Daoy (cell line): ENCODE results near the gene TMEM120A. TPM values are rescaled to one million over a fixed set of nuclear protein-coding genes. Genes with fewer than 3 reads are reported as not detected.

Experiments used
- DNase-seq: peaks from one replicate; pipeline ENCODE4 v3.0.0-alpha.2; 2015; ENCODE audit warnings: low read depth
- total RNA-seq: library from RNA; depleted of rRNA; stranded (reverse); fragments of >200 nt; shearing (Covaris generic); gene quantifications from 2 replicates; pipeline ENCODE4 v1.2.3, GENCODE V29; 2014

TMEM120A gene
- total RNA-seq, 1 experiment from 2014 or later: 5.5 TPM

DNA sequence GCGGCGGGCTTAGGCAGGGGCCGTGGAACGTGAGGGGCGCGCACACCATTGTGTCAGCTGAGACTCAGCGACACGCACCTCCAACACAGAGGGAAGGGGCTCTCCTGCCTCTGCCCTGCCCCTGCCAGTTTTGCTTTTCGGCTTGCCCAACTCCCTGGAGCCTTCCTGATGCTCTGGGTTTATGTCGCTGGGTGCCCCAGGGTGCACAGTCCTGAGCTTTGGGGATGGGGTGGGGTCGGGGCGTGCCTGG is 13.3 kb downstream of the TMEM120A start:
- DNase-seq: no peak

DNA sequence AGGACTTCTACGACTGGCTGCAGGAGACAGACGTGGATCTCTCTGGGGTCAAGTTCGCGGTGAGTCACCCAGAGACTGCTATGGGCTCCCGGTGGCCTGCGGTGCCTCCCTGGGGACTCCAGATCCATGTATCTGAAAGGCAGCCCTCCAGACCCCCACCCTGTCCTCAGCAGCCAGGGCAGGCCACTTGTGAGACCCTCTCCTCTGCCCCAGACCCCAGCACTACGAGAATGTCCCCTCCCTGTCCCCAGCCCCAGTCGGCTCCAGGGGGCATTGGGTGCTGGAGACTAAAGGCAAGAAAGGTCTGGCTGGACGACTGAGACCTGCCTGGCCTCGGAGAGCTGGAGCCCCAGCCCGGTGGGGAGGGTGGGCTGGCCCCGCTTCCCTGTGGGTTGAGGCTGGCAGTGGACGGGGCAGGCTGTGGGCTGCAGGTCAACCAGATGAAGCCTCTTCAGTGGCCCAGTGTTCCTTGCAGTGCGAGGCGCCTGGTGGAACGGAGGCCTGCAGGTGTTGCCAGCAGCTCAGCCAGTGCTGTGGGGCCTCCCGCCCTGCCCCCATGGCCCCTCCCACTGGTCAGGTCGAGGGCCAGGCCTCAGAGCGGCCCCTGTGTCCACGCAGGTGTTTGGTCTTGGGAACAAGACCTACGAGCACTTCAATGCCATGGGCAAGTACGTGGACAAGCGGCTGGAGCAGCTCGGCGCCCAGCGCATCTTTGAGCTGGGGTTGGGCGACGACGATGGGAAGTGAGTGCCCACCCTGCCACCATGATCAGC is 13.8 kb downstream of the TMEM120A start:
- no peak for DNase-seq

DNA sequence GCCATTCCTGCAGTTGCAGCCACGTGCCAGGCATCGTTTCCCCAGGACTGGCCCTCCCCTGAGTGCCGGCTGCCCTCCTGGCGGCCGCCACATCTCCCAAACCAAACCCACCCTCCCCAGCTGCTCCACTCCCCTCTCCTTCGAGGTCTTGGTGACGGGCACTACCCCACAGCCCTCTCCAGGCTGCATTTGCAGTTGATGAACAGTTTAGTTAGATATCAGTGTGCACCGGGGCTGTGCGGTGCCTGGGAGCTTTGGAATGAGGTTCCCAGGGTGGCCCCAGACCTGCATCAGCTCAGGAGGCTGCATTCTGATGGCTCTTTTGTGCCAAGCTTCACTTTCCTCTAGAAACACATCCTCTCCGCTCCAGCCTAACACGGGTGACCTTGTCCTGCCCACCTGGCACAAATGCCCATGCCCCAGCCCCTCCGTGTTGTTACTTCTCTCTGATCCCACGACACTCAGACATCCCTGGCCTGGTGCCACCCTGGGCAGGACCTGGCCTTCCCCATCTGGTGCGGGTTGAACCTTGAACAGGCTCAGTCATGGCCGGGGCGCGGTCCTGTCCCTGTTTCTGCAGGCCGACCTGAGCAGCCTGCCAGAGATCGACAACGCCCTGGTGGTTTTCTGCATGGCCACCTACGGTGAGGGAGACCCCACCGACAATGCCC is 14.5 kb downstream of the TMEM120A start:
- no peak for DNase-seq

DNA sequence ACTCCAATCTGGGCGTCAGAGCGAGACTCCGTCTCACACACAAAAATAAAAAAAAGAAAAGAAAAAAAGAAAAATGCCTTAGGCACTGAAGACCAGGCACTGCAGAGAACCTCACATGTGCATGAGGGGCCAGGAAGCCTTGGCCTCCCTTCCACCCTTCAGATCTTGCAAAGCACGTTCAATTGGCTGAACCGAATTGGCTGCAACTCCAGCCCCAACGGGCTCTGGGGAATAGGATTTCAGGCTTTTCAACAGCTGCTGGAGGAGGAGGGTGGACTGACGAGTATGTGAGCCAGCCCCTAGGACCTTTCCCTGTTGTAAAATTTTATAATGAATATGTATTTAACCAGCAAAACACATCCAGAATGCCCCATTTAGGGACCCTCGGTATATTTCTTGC is 16.7 kb downstream of the TMEM120A start:
- no peak for DNase-seq

DNA sequence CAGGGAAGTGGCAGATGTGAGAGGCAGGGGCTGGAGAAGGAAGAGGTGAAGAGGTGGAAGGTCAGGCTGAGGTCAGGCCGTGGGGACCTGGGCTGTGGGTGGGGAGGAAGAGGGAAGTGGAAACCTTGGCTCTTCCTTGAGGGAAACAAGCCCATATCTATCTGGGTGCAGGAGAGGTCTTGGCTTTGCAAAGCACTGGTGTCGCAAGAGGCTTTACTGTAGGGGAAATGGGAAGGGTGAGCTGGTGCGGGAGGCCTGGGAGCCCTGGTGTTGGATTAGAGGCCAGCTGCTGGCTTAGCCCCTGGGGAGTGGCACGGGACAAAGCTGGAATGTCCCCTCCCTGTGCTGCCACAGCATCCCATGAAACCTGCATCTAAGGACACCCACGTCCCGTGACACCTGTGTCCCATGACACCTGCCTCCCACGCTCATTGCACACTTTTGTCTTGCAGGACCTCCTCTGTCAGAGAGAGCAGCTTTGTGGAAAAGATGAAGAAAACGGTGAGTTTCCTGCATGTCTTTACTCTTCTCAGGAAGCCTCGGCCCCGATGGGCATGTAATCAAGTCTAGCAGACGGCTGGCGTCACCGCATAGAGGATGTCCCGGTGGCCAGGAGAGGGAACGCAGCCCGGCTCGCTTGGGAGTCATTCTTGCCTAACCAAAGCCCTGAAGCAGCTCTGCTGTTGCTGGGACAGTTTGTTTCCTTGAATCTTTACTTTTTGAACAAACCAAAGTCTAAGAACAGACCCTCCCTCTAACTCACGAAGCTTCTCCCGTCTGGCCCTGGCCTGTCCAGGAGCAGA is 22.2 kb downstream of the TMEM120A start:
- no peak for DNase-seq

DNA sequence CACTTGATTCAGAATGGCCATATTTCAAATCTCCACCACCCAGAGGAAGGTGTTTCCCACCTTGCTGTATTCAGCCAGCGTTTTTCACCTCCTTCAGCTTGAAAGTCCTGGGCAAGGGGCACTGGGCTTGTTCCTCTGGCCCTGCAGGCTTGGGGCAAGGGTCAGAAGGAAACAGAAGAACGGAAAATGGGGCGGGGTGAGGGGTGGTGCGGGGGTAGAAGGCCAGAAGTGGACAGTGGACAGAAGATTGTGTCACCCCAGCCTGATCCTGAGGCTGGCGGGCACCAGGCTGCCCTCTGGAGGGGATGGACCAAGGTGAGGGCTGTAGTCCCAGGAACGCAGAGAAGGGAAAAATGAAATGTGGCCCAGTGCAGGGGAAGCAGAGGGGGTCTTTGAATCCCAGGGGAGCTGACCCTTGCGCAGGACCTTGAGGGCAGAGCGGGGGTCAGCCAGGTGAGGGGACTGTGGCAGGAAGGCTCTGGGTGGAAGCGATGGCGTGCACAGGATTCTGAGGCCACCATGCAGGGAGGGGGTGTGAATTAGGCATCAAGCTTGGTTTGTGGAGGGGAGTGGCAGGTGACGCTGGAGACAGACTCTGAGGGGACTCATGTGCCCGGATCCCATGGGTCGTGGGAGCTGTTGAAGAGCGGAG is 23.0 kb downstream of the TMEM120A start:
- DNase-seq: no peak

DNA sequence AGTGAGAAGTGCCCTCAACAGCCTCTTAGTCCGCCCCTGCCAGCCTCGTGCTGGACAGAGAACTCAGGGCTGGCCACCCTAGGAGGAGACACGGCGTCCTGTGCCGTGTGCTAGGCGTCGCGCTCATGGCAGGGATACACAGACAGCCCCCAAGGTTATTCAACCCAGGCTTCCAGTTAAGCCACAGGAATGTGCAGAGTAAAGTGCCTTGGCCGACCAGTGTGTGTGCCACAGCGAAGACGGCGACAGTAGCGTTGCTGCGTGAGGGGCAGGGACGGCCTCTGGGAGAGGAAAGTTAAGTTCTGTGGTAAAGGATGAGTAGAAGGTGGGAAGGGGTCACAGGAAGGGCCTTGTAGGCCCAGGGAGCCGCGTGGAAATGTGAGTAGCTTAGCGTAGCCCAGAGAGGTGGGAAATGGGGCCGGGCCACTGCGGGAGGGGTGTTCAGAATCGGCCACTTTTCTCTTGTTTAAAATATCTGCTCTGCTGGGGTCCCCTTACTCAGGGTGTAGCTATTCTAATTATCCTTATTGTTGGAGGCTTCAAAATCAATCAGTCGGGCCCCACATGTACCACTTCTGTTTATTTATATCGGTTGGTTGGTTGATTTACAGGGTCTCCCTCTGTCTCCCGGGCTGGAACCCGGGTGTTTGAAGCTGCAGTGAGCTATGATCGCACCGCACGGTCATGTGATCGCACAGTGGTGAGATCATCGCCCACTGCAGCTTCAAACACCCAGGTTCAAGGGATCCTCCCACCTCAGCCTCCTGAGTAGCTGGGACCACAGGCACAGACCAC is 24.5 kb downstream of the TMEM120A start:
- no peak for DNase-seq

DNA sequence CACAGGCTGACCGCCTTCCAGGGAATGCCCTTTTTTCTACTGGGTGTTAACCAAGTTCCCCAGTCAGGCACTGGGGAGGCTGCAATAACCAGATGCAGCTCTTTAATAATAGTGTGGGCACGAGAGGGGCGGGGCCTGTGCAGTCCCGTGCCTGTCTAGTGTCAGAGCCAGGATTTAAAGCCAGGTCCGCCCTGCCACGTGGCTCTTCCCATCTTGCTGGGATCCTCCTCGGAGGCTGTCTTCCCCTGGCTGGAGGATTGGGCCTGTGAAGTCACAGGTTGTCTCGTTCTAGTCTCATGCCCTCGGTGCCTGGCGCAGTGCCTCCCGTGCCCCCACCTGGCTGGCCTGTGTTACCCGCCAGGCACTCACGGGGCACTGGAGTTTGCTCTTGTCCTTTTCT is 25.2 kb downstream of the TMEM120A start:
- no peak for DNase-seq

DNA sequence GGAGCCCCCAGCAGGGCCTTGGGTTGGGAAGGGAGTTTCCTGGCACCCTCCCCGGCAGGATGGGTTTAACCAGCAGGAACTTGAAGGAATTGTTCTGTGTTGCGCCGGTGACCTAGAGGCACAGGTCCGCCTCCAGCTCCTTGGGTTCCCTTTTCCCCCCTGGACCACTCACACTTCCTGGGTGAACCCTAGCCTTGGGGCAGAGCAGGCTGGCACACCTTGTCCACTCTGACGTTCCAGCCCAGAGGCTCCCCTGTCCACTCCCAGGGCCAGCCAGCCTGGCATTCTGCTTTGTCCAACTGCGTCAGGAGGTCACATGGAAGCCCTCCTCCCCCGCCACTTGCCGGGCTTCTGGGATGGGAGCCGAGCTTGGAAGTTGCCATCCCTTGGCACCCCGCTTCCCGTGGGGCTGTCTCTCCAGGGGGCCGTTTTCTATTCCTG is 25.8 kb downstream of the TMEM120A start:
- DNase-seq: no peak

DNA sequence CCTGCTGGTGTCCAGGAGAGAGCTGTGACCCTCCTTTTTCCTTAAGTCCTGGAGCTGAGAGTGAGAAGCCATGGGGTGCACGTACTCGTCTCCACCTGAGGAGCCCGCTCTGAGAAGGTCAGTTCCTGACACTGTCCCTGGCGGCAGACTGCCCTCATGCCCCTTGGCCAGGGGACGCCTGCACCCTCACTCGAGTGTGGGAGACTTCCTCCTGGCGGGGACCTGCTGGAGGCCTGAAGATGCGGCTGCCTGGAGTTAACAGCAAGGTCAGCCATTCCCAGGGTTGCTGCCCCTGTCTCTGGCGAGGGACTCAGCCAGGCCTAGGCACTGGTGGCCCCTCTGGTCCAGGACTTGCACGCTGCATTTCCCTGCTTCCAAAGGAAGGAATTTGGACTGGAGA is 26.4 kb downstream of the TMEM120A start:
- no peak for DNase-seq

DNA sequence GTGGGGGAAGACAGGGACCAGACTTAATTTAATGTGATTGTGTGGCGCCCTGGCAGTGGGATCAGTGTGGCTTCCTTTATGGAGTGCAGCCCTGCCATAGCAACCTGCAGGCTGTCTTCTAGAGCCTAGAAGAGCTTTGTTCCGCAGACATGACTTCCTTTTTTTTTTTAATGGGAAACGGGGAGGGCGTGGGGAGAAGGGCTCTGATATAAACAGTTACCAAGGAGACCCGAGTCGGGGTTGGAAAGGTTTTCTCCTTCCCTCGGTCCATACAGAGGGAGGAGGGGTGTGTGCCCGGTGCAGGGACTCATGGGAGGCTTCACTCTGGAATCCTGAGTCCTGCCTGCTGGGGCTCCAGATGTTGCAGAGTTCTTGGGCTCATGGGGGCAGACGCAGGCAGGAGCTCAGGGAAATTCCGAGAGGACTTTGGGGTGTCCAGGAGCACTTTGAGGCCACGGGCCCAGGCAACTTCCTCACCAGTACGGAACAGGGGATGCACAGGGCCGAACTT is 26.9 kb downstream of the TMEM120A start:
- no peak for DNase-seq

DNA sequence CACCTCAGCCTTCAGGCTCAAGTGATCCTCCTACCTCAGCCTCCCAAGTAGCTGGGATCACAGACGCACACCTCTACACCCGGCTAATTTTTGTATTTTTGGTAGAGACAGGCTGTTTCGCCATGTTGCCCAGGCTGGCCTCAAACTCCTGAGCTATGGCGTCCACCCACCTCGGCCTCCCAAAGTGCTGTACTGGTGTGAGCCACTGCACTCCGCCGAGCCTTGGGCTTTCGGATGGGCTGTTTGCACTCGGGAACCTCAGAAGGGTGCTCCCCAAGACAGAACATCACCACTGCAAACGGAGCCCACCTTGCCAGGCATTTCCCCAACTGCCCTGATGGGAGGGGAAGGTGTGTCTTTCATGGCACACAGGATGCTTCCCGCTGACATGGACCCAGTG is 27.3 kb downstream of the TMEM120A start:
- DNase-seq: no peak

DNA sequence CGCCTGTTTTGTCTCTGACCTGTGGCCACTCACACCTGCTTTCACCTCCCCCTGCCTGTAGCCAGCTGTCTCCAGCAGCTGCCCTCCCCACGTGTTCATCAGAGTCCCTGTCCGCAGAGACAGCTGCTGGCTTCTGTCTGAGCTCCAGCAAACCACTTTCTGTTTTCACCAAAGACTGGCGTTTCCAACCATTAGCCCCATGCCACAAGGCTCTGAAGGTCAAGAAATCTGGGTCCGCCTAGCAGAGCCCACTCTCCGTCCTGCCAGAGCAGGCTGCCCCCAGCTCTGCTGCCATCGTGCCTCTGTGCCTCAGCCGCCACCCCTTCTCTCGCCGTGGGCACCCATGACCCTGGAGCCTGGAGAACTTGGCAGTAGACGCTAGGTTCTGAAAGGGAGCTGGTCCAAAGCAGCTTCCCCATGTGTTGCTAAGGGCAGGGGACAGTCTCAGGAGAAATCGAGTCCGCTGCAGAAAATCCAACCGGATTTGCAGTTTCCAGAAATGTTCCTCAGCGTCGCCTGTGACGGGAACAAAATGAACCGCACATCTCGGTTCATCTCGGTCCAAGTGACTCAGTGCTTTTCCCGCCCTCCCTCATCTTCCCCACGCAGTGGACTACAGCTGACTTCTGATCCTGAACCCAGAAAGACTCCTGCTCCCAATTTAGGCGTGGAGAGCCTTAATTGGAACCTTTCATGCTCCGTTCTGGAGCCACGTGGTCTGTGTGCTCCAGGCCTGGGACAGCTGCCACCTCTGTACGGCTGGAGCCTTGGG is 28.0 kb downstream of the TMEM120A start:
- DNase-seq: no peak

DNA sequence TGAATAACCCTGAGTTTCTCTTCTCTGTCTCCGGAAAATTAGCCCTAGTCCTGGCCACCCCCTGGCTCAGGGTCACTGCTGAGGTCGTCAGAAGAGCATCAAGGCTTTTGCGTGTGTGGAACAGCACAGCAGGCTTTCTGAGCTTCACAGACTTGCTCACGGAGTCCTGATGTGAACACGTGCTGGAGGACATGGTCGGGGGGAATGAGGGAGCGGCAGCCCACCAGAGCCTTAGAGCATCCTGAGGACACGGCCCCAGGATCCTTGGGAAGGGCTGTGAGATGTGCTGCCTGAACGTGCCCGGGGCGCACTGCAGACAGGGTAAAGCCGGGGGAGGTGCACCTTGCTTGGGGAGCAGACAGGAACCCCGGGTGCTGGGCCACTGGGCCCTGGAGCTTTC is 28.8 kb downstream of the TMEM120A start:
- no peak for DNase-seq

DNA sequence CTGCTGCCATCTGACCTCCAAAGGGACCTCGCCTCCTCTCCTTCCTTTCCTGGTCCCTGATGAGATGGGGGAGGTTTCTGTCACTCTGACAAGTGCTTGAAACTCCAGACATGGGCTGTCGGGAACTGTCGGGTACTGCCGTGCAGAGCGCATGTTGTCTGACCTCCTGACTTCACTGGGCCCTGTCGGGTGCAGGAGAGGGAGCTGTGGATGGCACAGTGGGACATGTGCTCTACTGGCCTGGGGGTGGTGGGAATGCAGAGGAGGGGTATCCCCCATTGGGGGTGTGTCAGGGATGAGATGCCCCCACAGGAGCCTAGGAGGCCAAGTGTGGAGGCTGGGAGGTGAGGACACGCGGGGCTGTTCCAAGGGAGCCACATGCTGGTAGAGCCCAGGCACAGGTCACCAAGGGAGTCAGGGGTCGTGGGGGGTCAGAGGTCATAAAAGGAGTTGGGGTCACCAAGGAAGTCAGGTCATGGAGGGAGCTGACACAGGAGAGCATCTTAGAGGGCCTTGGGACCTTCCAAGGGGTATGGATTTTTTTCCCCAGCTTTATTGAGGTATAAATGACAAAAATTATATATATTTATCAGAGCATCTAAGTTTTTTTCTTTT is 30.9 kb downstream of the TMEM120A start:
- DNase-seq: no peak

DNA sequence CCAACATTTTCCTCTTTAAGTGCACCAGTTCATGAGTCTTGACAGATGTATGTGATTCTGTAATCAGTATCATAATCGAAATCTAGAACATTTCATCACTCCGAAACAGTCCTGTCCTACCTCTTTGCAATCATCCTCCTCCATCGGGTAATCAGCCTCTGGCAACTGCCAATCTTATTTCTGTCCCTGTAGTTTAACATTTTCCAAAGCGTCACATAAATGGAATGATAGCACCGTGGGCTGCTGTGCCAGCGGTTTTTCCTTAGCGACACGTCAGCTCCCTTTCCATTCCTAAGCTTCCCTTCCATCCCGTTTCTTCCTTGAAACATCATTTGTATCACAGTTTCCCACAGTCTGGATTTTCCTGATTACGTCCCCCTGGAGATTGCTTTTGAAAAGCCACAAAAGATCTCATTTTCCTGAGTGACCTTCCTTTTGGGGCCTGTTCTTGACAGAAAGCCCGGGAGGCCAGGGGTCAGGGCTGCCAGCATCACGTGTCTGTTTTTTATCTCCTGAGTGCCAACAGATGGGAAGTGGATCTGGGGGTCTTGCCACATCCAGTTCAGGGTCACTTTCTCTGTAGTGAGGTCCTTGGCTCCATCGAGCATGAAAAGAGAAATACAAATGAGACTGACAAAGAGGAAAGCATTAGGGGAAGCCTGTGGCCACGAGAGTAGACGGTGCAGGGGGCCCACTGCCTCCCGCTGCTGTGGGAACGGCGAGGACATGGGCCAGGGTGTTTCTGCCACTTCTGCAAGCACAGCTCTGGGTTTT is 31.6 kb downstream of the TMEM120A start:
- peak; percentile 63 for DNase-seq

DNA sequence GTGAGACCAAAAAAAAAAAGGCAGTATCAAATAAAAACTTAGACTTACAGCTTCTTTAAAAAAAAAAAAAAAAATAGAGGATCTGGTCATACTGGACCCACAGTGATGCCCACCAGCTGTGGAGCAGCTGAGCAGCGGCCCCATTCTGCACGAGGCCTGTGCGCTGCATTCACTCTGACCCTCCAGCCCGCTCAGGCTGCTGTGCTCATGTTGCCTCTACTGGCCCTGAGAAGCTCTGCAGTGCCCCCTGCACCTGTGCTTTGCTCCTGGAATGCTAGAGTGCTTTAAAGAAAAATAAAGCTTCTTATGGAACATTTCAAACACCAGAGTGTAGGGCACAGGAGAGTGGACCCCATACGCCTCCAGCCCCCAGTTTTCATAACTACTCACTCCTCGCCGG is 33.2 kb downstream of the TMEM120A start:
- no peak for DNase-seq

DNA sequence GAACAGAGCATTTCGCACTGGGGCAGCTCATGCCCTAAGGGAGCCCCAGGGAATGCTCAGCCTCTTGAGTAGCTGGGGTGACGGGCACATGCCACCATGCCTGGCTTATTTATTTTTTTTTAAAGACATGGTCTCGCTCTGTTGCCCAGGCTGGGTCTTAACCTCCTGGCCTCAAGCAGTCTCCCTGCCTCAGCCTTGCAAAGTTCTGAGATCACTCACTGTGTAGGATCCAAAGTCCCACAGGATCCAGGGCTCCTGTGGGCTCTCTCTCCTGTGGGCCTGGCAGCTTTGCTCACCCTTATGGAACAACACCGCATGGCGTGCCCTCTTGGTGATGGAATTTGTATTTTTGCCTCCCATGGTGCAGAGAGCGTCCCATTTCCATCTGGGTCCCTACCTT is 34.0 kb downstream of the TMEM120A start:
- no peak for DNase-seq

DNA sequence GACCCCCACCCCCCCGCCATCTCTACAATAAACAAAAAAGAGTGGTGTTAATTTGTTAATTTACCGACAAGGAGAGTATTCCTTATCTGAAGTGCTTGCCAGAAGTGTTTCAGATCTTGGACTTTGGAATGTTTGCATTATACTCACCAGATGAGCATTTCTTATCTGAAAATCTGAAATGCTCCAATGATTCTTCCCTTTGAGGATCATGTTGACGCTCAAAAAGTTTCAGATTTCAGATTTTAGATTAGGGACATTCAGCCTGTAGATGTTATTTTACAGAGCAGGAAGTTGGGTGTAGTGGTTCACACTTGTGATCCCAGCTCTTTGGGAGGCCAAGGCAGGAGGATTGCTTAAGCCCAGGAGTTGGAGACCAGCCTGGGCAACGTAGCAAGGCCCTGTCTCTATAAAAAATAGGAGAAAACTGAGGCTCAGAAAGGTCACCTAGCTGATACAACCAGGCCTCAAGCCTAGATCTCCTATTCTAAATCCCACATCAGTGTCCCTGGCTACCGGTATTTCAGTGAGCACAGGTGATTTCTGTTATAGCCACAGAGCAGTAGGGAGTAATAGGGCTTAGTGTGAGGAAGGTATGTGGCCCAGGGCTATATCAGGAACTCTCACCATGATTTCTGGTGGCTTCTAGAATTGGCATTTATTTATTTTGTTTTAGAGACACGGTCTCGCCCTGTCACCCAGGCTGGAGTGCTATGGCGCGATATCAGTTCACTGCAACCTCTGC is 35.4 kb downstream of the TMEM120A start:
- DNase-seq: no peak
